ENCODE results near the gene CLIP2.

Gene CLIP2

GRCh38 chr7:74449144-74449543, 159.9 kb downstream of the CLIP2 start:
- no peak for DNase-seq

DNA sequence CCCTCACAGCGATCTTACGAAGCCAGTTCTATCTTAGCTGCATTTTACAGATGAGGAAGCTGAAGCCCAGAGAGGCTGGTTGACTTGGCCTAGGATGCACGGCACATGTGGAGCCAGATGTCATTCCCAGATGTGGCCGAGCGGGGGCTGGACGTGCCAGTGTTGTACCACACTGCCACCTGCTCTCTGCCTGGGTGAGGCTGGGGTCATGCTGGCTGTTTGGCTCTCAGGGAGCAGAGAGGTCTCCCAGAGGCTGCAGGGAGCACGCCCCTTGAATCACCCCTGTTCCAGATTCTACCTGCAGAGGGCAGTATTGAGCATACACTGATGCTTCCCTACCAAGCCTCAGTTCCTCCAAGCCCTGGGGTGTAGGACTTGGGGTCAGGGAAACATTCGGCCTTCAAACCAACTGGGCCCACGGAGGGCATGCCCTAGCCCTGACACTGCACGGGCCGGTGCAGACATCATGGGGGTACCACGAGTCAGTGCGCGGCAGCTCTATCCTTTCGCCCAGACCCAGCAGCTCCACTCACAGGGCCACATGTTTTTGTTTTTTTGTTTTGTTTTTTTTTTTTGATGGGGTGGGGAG, 160.7 kb downstream of the CLIP2 start:
- no peak for DNase-seq

DNA sequence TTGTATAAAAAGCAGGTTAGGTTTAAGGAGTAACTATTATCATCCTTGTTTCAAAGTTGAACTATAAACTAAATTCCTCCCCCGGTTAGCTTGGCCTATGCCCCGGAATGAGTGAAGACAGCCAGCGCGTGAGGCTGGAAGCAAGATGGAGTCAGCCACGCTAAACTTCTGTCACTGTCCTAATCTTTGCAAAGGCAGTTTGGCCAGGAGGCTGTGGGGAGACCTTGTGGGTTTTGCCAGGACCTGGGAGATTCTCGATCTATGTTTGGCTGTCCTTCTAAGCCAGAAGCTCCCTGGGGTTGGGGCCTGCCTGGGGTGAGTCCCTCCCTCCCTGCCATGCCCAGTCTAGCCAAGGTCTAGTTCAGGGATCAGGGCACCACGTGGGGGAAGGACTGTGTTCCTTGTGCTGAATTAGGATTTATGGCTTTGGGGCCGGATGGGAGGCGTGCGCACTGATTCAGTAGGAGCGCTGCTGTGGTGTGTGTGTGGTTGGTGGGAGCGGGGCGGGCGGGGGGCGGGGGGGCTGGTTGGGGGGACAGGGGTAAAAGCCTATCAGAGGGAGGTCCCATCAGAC, 163.6 kb downstream of the CLIP2 start:
- DNase-seq = no peak

- DNase-seq = peak; percentile 16
Measured at GRCh38 chr7:74453322-74454011, 164.3 kb downstream of the CLIP2 start, which contains the start of gene GTF2IRD1. Gene GTF2IRD1 (plus strand): TSS chr7:74453906. CDS start chr7:74508081, 54,175 bp downstream.

GRCh38 chr7:74454021-74454924, 165.1 kb downstream of the CLIP2 start:
- DNase-seq = no peak

- no peak for DNase-seq
Measured at GRCh38 chr7:74454925-74455288, 165.7 kb downstream of the CLIP2 start.

- DNase-seq = no peak
Measured at GRCh38 chr7:74455291-74455804, 166.1 kb downstream of the CLIP2 start.
